ENCODE measurements around the gene FOXRED1.
"Not testable (repeated sequence)": the region's sequence is repeated elsewhere in the genome, so short reads cannot be mapped to it uniquely, and the experiment has no call there.

Gene FOXRED1

DNA sequence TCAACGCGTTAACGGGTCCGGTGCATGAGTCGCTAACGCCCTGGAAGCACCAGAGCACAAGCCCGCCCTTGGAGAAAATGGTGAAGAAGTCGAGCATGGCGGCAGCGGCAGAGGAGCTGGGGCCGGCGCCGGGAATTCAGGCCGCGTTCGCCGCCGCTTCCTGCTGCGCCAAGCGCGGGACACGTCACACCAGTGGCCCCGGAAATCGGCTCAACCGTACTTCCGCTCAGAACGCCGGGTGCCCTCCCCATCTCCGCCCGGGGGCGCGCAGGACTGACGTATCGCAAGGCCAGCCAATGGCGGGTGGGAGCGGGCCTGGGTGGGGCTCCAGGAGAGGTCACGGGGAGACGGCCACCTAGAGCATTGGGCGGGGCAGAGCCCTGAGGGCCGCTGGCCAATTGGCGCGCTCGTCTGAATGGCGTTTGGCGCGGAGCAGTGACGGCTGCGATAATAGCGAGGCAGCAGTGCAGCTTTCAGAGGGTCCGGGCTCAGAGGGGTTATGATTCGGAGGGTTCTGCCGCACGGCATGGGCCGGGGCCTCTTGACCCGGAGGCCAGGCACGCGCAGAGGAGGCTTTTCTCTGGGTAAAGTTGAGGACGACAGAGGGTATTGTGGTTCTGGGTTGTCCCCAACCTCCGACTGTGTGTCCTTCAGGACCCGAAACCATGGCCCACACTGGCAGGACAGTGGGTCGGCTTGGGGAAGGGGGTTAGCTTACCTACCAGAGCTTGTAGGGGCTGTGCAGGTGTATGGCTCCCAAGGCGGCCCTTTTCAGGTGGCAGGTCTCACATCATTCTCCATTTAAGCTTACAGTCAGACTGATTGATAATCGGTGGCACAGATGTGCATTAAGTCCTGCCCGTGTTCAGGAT lies at the start of gene FOXRED1, which contains the start of gene SRPRA:
Gene FOXRED1 (plus strand): TSS at position 447 of the 872 bp plus-strand sequence. CDS start 53 bp downstream, at position 500.
Gene SRPRA (minus strand): TSS at position 188 of the 872 bp plus-strand sequence. CDS start 91 bp downstream, at position 97.
- DNase-seq (ENCODE audit: low read depth, low spot score) = peak; percentile 96

GRCh38 chr11:126219547-126219946 lies 49.4 kb upstream of the FOXRED1 start:
- DNase-seq (ENCODE audit: low read depth, low spot score) = no peak

- DNase-seq (ENCODE audit: low read depth, low spot score) = no peak
Observed at GRCh38 chr11:126224647-126225294, 44.2 kb upstream of the FOXRED1 start.

DNA sequence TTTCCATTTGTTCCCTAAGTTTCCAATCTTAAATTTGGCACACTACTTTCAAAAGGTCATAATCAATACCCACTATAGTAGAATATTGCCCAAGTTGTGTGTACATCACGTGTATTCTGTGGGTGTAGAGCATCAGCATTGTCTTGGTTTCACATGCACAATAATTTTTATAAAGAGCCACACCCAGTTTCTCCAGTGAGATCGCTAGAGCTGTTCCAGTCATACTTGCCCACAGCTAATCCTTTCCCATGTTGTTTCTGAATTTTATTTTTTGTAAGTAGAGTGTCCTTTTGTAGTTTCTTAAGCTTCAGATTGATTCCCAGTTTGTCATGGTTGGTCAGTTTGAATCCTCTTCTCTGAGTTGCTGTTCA lies 43.7 kb upstream of the FOXRED1 start:
- no peak for DNase-seq (ENCODE audit: low read depth, low spot score)

- DNase-seq (ENCODE audit: low read depth, low spot score) = no peak
Observed at GRCh38 chr11:126226334-126227084, 42.4 kb upstream of the FOXRED1 start.

DNA sequence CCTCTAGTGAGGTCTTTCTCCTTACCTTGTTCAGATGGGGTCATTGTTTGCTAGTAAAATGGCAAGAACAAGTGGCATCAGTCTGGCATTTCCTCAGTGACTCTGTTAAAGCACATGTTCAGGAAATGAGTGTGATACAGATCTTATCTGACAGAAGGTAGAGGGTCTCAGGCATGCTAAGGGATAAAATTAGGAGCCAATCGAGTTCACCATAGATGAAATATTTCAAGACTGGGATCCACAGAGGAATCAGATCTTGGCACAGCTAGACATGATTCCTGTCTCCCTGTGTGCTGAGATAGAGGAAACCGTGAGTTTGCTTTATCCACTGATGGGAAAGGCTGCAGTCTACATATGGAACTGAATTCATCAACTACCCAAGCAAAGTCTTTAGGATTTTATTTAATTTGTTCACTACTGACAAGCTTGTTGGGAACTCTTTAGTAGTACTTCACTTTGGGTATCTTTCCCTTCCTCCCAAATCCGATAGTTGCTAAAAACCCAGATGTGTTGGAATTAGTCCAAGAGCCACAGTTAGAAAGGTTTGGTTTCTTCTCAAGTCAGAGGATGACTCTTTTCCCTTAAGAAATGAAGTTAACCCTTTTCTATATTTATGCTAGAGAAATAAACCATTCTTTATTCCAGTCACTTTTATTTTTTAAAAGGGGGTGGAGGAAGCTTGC lies 39.0 kb upstream of the FOXRED1 start:
- DNase-seq (ENCODE audit: low read depth, low spot score) = no peak

- no peak for DNase-seq (ENCODE audit: low read depth, low spot score)
Observed at GRCh38 chr11:126231725-126232459, 37.1 kb upstream of the FOXRED1 start.

DNA sequence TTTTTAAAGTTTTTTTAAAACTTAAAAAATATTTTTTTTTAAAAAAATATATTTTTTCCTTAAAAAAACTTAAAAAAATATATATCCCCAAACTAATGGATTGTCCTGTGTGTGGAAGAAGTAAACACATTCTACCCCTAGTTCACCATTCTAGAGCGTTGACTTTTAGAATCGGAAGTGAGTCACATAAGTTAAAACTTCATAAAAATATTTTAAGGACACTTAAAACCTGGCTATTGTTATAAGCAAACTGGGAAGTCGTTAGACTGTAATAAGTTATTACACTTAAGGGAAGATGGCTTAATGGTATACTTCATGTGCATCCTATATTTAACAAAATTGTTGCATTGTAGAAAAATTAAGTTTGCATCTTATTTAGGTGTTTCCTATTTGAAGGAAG lies 36.3 kb upstream of the FOXRED1 start:
- no peak for DNase-seq (ENCODE audit: low read depth, low spot score)

- no peak for DNase-seq (ENCODE audit: low read depth, low spot score)
Observed at GRCh38 chr11:126233391-126233790, 35.6 kb upstream of the FOXRED1 start.

- no peak for DNase-seq (ENCODE audit: low read depth, low spot score)
Observed at GRCh38 chr11:126246636-126247035, 22.3 kb upstream of the FOXRED1 start.

- DNase-seq (ENCODE audit: low read depth, low spot score) = no peak
Observed at GRCh38 chr11:126253265-126253664, 15.7 kb upstream of the FOXRED1 start.

DNA sequence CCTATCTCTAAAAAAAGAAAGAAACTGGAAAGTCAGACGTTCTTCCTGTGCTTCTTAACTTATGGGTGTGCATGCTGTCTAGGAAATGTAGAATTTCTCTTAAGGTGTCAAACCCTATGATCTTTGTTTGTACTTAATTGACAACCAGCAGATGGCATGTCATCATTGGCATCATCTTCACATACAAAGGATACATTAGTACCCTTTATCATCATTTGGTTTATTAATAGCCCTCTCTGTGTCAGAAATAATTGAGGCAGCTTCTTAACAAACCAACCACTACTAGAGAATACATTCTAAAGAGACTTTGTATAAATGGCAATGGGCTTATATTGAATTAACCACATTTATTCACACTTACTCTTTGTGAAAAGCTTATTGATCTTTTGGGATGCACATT lies 14.1 kb upstream of the FOXRED1 start:
- DNase-seq (ENCODE audit: low read depth, low spot score) = no peak

DNA sequence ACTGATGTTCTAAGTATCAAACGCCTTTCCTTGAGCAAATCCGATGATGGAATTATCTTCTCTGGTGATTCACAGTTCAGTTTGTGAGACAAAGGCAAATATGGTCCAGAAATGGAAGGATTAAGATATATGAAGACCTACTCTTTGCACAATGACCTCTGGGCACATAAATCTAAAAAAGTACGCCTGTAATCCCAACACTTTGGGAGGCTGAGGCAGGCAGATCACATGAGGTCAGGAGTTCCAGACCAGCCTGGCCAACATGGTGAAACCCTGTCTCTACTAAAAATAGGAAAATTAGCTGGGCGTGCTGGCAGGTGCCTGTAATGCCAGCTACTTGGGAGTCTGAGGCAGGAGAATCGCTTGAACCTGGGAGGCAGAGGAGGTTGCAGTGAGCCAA lies 13.4 kb upstream of the FOXRED1 start:
- not testable (repeated sequence) for DNase-seq (ENCODE audit: low read depth, low spot score)

DNA sequence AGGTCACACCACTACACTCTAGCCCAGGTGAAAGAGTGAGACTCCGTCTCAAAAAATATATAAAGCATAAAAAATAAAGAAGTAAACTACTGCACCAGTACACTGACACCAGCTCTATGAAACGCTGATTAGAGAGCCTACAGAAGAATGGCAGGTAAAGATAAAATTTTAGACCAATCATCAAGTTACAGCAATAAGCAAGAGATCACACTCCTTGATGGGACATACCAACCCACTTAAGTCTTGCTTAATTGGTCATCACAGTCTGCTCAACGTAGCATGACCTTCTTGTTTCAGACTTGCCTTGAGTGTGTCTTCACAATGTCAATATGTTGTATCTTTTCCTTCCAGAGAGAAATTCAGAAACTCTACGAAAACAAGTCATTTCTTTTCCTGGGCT lies 12.7 kb upstream of the FOXRED1 start:
- no peak for DNase-seq (ENCODE audit: low read depth, low spot score)

- DNase-seq (ENCODE audit: low read depth, low spot score) = no peak
Observed at GRCh38 chr11:126257144-126257543, 11.8 kb upstream of the FOXRED1 start.

DNA sequence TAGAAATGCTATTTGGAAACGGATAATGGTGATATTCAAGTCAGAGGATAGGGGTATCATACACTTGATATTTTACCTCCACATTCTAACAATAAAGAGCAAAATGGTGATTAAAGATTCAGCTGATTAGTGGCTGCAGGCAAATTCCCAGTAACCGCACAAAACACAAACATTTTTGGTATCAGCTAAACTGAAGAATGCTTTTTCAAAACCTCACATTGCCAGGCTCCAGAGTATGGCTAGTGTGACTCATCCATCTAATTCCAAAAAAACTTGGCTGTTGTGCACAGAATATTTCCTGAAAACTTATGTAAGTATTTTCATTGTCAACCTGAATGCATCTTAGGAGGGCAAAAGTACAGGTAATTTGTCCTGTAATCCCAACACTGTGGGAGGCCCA lies 11.2 kb upstream of the FOXRED1 start:
- no peak for DNase-seq (ENCODE audit: low read depth, low spot score)

DNA sequence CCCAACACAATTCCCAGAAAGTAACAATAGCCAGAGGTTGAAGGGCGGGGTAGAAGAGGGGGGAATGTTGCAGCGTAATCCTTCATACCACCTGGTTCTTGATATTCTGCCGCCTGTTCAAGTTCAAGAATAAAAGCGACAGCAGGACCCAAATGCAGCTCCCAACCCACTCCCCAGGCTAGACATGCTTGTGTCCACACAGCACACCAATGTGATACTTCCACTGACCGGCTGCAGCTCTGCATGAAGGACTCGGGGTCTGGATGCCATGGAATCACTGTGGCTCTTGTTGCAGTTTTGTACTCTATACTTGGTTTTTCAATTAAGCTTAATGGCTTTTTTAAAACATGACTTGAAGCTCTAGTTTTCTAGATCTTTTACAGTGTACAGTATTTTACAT lies 6.7 kb upstream of the FOXRED1 start:
- no peak for DNase-seq (ENCODE audit: low read depth, low spot score)

DNA sequence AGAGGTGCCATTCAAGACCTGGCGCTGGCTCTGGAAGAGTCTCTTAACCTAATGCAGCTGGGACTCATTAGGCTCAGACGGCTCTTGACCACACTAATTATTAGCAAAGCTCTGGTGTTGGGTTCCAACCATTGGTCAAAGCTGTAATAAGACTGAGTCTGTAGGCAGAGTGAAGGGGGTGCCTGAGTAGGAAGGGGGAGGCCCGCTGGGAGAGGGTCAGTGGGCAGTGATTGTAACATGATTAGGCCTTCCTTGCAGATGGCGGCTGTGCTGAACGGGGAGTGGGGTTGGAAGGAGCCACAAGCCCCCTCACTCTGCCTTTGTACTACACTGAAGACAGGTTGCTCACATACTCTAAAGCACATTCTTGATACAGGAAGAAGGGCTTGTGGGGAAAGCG lies 5.5 kb upstream of the FOXRED1 start:
- DNase-seq (ENCODE audit: low read depth, low spot score) = no peak

DNA sequence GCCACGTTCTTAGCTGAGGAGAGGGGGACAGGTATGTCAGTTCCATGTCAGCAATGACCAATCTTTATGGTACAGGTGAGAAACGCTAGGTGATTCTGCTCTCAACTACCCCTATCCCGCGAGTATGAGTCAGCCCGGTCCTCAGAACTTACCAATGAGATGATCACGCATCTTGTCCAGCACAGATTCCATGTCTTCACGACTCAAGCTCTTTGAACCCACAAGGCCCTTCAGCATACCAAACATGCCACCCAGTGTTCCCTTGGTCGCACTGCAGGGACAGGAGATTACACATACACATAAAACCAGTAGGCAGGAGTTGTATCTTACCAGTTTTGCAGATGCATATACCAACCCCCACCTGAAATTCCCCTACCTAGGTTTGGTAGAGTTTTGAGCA lies 3.1 kb upstream of the FOXRED1 start:
- no peak for DNase-seq (ENCODE audit: low read depth, low spot score)

DNA sequence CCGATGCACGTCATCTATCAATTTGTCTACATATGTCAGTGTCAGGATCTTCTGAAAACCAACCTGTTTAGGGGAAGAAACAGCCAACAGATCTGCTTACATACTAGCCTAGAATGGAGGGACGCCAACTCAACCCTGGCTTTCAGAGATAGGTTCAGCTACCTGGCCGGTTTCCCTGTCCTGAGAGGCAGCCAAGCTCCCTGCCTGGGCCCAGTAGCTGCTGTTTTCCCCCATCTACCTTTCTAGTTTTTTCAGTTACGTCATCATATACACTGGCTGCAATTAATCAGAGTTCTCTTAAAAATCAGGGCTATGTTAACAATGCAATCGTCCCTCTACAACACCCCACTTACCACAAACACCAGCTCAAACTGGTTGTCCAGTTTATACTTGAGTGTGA lies 1.3 kb upstream of the FOXRED1 start:
- no peak for DNase-seq (ENCODE audit: low read depth, low spot score)

GRCh38 chr11:126268361-126268707 lies 620 bp upstream of the FOXRED1 start:
- DNase-seq (ENCODE audit: low read depth, low spot score) = no peak

Data from smooth muscle cell of the brain vasculature (primary cell).